ENCODE results near the gene ELP4.

DNA sequence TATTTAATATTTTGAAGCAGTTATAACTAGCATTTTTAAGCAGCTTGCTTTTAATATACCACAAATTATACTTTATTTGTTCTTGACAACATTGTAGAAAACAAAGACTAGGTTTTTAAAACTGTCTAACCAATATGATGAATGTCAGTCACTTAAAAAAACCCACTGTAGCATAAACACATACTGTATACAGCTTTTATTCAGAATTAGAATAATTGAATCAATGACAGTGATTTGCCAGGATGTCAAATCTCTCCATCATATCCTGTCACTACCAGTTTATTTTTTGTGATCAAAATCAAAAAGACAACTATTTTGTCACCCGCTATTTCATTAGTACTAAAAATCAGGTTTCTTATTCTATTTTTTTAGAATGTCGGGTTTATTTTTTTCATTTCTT, 275.0 kb downstream of the ELP4 start:
- TF ChIP-seq, protein P1, sequence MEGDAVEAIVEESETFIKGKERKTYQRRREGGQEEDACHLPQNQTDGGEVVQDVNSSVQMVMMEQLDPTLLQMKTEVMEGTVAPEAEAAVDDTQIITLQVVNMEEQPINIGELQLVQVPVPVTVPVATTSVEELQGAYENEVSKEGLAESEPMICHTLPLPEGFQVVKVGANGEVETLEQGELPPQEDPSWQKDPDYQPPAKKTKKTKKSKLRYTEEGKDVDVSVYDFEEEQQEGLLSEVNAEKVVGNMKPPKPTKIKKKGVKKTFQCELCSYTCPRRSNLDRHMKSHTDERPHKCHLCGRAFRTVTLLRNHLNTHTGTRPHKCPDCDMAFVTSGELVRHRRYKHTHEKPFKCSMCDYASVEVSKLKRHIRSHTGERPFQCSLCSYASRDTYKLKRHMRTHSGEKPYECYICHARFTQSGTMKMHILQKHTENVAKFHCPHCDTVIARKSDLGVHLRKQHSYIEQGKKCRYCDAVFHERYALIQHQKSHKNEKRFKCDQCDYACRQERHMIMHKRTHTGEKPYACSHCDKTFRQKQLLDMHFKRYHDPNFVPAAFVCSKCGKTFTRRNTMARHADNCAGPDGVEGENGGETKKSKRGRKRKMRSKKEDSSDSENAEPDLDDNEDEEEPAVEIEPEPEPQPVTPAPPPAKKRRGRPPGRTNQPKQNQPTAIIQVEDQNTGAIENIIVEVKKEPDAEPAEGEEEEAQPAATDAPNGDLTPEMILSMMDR (IDR thresholded peaks at IDR 0.05): no peak
- TF ChIP-seq POLR2AphosphoS5 (IDR thresholded peaks at IDR 0.05): no peak

Data from breast epithelium (tissue), 3 donors.